Tongue (tissue), 2 donors: ENCODE measurements around the gene PRIMA1. TPM values are rescaled to one million over a fixed set of nuclear protein-coding genes. Genes with fewer than 3 reads are reported as not detected.

Experiments
- DNase-seq: peaks from one replicate; pipeline ENCODE4 v3.0.0-alpha.2; 2015
- total RNA-seq: library from RNA; depleted of rRNA; stranded (reverse); fragments of >200 nt; gene quantifications from one replicate; pipeline ENCODE4 v1.2.3, GENCODE V29; 2014

PRIMA1 gene
- total RNA-seq, 1 donor from 2014 or later, result 2.4 TPM

DNA sequence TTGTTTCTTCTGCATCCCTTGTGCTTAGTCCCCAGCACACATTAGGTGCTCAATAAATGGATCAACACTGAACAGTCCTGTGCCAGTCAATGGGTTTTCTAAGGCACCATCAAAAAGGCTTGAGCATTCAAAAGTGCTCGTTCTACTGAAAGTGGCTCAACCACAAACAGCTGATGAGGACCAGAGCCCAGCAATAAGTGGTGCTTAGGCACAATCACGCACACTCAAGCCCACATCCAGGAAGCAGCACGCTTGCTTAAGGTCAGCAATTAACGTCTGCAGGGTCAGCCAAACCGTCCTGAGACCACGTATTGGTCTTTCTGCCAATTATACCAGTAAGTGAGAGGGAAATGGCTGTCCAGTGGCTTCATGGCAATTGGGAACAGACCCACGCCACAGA lies 56.5 kb downstream of the PRIMA1 start:
- no peak for DNase-seq

DNA sequence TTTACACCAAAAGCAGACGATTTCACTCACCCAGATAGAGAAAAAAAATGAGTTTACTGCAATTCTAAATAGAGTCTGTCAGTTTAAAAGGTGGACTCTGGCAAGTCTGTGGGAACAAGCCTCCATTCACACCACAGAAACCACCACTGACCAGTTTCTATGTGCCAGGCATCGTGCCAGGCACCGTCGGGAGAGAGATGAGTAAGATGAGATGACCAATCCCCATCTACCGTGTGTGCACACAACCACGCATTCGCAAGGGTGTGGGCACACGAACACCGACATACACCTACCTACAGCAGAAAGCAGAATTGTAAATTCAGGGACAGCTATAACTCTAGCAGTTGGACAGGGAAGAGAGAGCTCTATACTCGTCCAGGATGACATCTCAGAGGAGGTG lies 58.3 kb downstream of the PRIMA1 start:
- DNase-seq, result no peak

DNA sequence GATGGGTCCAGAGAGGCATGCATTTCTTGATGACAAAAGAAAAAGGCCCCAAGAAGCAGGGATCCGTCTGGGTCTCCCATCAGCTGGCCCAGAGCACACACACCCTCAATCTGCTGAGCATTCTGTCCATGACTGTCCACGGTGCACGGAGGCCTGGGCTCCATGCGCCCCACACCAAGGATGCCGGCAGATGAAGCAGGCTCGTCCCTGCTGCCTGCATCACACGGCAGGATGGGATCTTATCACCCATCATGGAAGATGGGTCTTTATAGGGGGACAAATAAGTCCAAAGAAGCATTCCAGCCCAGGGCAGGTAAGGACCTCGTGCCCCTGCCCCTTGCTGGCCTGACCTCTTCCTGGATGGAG lies 59.7 kb downstream of the PRIMA1 start:
- no peak for DNase-seq

DNA sequence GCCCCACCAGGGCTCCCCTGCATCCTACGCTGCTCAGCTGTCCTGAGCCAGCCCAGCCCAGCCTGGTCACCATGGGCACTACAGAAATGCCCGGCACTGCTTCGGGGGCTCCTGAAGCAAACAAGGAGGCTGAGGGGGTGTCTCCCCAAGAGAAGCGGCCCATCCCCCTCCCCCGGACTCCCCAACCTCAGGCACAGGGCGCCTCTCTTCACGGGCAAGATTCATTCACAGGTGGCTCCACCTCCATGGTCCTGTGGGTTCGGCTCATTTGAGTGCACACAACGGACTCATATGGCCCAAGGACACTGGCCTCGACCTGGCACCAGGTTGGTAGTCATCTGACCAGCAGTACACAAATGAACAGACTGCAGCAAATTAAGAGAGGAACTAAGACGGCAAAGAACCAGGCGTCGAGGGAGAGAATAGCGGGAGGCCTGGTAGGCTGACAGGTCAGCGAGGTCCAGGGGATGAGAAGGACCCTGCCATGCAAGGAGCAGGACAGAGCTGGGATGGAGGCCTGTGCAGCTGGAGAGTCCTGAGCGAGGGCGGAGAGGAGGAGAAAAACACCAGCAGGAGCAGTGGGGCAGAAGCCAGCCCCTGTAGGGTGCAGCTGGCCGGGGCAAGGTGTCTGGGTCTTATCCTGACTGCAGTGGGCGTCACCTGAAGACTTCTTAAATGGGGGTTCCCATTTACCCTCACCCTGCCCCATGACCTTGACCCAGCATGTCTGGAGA lies 60.2 kb downstream of the PRIMA1 start:
- no peak for DNase-seq

DNA sequence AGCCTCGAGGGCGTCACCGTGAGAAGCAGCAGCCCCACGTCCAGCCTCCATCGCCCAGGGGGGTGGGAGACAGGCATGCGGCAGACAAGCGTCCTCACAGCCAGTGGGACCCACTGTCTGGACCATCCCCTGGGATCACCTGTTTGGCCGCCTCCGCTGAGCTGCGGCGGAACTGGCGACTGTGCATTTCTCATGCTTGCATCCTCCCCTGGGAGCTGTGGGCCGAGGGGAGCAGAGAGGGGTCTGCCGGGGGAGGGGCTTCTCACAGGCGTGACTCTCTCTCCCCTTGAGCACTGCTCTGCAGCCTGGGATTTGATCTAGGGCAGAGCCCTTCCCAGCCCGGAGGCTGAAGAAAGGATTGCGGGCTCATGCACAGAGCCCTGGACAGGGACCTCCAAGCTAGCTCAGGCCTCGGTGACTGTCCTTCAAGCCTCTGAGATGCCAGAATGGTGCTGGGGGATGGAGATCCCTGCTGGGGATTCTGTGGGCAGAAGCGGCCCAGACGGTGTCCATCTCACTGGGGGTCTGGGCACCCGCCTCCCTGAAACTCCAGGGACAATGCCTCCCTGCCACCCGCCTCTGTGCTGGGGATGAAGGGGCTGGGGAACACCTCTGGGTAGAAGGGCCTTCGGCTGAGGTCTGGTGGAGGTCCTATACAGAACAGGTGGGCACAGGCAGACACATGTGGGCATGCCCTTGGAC lies 61.1 kb downstream of the PRIMA1 start:
- DNase-seq, result no peak

DNA sequence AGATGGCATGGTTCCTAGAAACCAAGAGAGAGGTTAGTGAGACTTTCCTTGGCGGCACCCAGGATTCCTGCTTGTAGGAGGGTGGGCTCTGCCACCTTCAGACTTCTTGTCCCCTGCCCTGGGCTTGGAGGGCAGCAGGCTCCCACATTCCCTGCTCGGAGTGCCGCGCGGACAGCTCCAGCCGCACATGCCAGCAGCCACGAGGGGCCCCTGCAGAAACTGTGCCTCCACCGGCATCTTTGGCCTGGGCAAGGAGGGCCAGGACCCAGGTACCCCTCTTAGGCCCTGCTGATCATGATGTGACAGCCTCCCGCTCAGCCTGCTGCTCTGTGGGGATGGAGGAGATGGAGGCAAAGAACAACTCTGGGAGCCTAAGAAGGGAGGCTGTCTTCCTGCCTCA lies 62.3 kb downstream of the PRIMA1 start:
- no peak for DNase-seq

DNA sequence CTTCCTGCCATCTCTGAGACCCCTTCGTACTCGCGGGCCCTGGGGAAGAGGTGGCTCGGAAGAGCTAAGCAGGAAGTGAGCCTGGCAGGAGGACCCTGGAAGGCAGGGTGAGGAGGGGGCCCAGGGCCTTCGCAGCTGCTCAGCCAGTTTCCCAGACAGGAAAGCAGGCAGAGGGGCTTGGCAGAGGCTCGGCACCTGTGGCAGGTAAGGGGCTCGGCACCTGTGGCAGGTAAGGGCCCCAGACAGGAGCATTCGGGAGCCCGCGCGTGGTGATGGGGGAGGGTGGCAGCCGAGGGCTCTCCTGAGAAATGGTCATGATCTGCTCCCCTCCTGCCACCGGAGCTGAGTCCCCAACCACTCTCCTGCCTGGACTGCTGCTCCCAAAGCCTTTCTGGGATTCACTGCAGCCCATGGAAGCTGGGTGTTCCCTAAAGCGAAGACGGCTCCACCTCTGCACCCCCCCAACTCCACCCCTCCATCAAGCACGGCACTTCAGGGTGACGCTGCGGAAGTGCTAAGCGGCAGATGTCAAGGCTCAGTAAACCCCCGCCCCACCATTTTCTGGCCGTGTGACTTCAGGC lies 63.2 kb downstream of the PRIMA1 start:
- DNase-seq, result no peak

DNA sequence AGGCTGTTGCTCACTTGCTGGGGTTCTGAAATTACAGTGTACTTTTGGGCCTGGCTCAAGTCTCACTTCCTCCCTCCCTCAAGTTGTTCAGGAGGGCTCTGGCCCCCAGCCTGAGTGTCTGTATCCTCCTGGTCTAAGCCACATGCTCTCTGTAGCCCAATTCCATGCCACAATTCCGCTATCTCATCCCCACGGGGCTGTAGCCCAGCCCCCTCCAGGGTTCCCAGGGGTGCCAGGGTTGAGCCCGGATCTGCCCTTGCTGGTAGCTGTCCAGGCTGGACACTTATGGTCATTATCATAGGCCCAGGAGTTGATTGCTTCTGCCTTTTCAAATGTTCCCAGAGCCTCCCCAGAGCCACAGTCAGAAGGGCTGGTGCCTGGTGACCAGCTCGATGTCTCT lies 65.3 kb downstream of the PRIMA1 start:
- DNase-seq, result no peak

DNA sequence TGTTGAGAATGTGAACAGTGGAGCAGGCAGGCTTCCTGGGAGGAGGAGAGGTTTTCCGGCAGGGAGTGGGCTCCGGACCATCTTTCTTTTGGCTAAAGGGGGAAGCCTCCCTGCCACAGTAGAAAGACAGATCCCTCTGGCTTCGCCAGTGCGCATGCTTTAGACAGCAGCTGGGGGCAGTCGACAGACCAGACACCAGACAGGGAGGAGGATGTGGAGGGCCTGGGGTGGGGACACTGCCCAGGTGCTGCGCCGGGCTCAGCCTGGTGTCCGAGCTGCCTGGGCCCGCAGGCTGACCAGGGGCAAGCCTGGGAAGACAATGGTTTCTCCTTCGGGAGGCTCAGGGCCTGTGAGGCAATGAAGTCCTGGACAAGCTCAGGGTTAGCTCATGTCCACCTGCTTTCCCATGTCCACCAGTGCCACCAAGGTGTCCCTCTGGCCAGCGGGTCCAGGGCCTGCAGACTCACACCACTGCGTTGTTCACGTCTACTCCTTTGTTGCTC lies 67.3 kb downstream of the PRIMA1 start:
- DNase-seq, result no peak

DNA sequence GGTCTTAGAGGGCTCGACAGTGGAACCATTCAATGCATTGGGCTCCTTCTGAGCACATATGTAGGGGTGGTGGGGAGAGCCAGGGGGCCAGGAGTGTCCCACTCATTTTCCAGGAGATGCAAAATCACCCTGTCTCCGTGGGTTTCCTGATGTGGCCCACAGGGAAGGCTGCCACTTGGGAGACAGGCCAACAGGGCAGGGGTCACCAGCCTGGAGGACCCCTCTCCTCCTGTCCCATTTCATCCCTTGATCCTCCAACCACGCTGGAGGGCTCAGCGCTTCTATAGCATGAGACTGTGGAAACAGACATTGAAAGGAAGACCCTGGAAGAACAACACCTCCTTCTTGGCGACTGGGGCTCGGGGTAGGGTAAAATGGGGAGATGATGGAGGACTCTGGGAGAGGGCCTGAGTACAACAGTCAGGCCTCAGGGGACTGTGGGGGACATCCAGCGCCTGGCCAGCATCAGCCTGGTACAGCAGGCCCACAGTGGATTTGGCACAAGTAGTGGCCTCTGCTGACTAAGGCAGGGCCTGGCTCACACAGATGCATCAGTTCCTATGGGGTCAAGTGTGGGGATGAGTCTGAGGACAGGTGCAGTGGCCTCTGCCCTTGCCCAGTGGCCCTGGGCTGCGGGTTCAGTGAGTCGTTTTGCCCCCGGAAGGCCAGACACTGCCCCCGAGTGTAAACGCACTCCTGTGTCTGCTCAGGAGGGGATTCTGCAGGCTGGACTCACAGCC lies 68.0 kb downstream of the PRIMA1 start:
- no peak for DNase-seq

DNA sequence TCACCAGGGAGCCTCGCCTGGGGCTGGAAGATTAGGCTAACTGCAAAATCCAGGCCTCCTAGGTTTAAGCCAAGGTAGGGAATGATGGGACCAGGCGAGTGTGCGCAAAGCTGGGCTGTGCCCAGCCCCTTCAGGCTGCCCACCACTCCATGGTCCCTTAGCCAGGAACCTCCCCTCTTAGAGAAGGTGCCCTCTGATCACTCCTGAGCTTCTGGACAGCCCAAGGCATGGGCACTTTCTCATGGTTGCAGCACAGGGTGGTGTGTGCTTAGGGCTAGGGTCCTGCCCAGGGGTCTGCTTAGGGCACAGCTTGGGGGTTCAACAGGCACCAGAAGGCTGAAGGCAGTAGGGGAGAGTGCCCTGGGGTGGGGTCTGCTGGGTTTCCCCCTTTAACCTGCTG lies 69.0 kb downstream of the PRIMA1 start:
- DNase-seq, result no peak

DNA sequence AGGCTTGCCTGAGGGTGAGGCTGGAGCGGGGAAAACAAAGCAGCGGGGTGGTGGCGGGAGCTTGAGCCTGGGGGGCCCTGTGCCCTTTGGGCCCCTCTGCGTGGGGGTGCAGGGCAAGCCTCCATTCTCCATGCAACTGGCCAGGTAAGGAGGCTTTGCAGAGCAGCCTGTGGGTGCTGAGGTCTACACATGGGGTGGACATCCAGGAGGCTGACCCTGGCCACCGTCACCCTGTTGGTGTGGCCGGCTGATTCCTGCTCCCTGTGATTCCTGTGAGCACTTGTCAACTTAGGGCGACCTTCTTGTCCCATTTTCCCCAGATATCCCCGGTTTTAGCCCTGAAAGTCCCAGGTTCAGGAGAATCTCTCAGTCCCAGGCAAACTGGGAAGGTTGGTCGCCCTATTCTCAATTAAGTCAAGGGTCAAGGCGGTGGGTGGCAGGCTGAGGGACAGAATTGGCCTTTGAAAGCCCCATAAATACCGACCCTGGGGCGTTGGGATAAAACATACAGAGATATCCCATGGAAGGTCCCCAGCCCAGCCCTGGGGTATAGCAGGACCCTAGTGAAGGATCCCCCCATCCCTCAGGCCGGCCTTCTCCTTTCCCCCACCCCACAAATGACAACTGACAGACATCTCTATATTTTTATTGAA lies 70.5 kb downstream of the PRIMA1 start:
- no peak for DNase-seq

DNA sequence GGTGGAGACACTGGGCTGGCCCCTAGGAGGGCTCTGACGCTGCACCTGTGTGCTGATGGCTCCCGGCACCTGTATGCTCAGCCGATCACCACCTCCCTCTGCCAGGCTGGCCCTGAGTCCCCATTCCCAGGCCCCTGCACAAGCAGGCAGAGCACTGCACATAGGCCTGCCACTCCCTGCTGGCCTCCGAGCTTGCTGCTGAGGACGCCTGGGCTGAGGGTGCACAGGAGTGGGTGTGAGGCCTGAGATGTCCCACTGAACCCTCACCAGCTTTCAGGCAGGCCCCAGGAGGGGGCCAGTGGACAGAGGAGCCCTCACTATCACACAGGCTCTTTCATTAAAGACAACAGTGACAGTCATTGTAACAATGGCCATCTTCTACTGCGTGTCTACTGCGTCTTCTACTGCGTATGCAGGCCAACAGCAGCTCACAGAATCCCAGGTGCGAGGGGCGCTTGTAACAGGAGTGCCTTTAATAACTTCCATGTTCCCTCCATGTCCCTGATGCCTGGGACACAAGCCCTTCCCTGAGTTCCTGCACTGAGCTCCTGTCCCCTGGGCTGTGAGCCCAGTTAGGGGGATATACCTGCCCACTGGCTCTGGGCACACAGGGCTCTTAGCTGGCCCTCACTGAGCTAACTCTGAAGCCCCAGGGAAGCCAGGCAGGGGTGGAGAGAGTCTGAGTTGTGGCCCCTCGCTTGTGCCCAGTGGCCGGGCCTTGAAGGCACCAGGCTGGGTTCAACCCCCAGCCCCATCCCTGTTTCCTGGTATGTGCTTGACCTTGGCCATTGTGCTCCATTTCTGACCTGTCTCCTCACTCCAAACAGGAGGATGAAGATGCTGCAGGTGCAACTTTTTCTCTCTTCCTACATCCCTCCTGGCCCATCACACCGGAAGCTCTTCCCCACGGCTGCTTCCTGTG lies 71.3 kb downstream of the PRIMA1 start:
- DNase-seq, result no peak

DNA sequence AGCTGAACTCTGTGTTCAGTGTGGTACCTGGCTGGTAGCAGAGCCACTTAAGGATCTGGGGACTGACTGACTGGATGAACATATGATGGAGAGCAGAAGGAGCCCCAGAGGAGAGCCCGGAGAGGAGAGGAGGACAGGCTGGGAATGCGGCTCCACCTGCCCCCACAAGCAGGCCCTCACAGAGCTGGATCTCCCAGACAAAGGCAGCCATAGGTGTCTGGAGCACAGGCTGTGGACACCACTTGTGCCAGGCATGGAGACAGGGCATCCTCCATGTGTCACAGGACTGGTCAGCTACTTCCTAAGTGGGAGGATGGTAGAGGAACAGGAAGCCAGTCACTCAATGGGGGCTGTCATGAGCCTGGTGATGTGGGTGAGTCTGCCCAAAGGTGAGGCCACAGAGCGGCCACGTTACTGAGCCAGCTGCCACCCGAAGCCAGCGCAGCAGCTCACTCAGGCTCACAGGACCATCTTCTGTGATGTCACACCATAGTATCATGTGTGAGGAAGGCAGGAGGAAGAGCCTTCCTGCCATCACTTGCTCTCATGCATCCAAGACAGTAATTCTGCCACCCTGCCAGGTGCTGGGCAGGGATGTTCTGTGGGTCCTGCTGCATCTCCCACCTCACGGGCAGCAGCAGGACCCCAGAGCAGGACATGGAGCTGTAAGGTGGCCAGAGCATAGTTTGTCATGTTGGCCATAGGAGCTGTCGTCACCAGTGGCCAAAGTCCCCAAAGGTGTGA lies 72.1 kb downstream of the PRIMA1 start:
- DNase-seq, result no peak

DNA sequence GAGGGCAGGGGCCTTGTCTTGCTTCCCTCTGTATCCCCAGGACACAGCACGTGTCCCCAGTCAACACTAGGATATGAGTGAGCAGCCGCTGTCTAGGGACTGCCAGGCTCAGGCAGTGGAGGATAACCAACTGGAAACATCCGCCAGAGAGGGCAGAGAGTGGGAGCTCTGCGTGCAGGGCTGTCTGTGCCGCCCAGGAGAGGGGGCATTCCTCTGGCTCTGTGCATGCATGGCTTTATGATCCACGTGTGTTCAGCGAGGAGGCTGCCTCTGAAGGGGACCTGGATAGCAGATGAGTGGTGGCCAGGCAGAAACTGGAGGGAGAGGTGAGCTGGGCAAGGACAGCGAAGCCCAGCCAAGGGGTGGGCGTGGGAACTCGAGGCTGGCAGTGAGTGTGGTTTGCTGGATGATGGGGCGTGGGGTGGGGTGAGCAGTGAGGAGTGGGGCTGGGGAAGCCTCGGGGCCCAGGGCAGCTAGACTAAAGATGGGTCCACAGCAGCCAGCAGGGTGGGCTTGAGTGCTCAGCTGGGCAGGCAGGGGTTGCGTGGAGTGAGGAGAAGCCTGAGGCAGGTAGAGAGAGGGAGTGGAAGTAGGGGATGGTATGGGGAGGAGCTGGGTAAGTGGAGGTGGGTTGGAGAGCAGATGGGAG lies 72.9 kb downstream of the PRIMA1 start:
- DNase-seq, result no peak

DNA sequence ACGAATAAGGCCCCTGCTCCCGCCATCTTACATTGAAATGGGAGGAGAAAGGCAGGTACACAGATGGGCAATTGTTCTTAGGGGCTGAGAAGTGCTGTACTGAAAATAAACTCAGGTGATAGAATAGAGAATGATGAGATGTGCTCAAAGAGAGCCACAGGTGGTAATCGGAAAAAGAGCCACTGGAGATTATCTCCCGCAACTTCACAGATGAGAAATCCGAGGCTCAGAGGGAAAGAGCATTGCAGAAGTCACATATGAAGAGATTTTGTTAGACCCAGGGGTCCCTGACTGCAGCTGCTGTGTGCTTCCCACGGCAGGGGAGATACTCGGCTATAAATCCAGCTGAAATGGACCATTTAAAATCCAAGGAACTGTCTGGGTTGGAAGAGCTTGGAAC lies 73.7 kb downstream of the PRIMA1 start:
- DNase-seq, result no peak

DNA sequence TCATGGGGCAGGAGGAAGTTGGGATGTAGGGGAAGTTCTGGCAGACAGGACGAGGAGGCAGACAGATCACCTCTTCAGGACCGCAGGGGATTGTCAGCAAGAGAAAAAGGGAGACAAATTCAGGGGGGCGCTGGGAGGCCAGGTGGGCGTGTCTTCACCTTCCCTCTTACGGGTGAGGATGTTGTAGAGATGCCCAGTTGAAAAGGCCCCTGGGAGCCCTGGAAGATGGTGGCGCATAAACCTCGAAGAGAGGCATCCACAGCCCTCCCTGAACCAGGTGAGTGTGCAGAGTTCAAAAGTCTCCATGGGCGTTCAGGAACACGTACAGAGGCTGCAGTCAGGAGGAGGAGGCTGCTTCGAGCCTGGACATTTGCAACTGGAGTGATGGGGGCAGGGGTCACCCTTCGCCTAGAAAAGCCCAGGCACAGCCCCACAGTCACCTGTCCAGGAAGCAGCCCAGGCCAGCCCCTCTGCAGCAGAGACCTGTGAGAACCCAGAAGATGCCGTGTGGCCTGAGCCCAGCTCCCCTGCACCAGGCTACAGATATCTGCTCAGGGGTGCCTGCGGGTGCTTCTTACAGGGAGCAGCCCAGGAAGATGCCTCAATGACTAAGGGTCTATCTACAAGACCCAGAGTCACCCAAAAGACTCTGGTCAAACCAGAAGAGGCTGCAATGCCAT lies 74.4 kb downstream of the PRIMA1 start:
- no peak for DNase-seq

DNA sequence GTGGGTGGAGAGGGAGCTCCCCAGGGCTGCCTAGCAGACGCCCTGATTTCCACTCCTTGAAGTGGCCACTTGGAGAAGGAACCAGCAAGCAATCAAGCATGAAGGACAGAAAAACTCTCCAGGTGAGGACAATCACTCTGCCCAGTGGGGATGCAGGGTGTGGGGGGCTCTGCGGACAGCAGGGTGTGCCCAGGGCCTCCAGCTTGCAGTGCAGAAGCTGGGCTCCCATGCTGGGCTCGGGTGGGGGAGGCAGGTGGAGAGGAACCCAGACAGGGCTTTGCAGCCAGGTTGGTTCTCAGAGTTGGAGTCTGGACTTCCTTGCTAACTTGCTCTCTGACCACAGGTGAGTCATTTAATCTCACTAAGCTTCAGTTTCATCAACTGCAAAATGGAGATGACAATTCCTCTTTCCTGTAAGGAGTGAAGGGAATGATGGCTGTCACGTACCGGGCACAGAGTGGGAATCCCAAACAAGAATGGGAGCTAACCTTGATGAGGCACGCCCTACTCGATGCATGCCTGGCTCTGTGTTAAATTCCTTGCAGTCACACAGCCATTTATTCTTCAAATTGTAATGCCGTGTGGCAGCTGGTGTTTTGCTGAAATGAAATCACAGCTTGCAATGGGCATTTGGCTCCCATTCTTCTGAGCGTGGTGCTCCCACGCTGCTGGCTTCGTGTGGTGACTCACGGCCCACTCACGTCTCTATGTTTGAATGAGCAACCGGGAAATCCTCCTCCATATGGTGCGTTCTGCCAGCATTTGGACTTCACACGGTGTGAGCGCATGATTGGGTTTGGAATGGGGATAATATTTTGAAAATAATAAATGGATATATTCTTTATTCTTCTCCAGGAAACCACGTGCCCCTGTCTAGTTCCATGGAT lies 75.2 kb downstream of the PRIMA1 start:
- DNase-seq, result peak; percentile 35
